ENCODE results near the gene AGK.

Gene AGK

GRCh38 chr7:141665208-141666035 is 114.2 kb downstream of the AGK start:
- TF ChIP-seq FOXP2 (optimal IDR thresholded peaks at IDR 0.05; ENCODE audit: control extremely low read depth, extremely low read length, insufficient read depth), result no peak
- TF ChIP-seq POLR2AphosphoS5 (IDR thresholded peaks at IDR 0.05; ENCODE audit: borderline replicate concordance, low read depth, low read length), result no peak
- TF ChIP-seq EZH2 (IDR thresholded peaks at IDR 0.05), result no peak
- no peaks in the 10 kb centered on the region for H3K9me3 ChIP-seq (ENCODE audit: low read depth, low read length)
- DNase-seq (ENCODE audit: low read depth, low spot score), result no peak
- H3K4me3 ChIP-seq, result no peak overlapping the region
- no peak overlapping the region for H3K27ac ChIP-seq
- H3K9ac ChIP-seq (ENCODE audit: insufficient read length), result no peak overlapping the region
- peaks cover 10% of the 10 kb centered on the region; the same call in 1 of the 2 replicates for H3K36me3 ChIP-seq (ENCODE audit: insufficient read depth, low read length)

- peaks cover 11% of the 10 kb centered on the region; the same call in 1 of the 2 replicates for H3K36me3 ChIP-seq (ENCODE audit: insufficient read depth, low read length)
- H3K9me3 ChIP-seq (ENCODE audit: low read depth, low read length), result no peaks in the 10 kb centered on the region
- no peak overlapping the region for H3K9ac ChIP-seq (ENCODE audit: insufficient read length)
- no peak overlapping the region for H3K27ac ChIP-seq
- TF ChIP-seq FOXP2 (optimal IDR thresholded peaks at IDR 0.05; ENCODE audit: control extremely low read depth, extremely low read length, insufficient read depth) (no peak), POLR2AphosphoS5 (IDR thresholded peaks at IDR 0.05; ENCODE audit: borderline replicate concordance, low read depth, low read length) (no peak), EZH2 (IDR thresholded peaks at IDR 0.05) (no peak)
- no peak for DNase-seq (ENCODE audit: low read depth, low spot score)
- no peak overlapping the region for H3K4me3 ChIP-seq
These were observed 114.9 kb downstream of the AGK start for GRCh38 chr7:141666071-141666470.

GRCh38 chr7:141668853-141669252 is 117.6 kb downstream of the AGK start:
- DNase-seq (ENCODE audit: low read depth, low spot score), result no peak
- TF ChIP-seq POLR2AphosphoS5 (IDR thresholded peaks at IDR 0.05; ENCODE audit: borderline replicate concordance, low read depth, low read length) (no peak), FOXP2 (optimal IDR thresholded peaks at IDR 0.05; ENCODE audit: control extremely low read depth, extremely low read length, insufficient read depth) (no peak), EZH2 (IDR thresholded peaks at IDR 0.05) (no peak)
- Histone ChIP-seq H3K27ac (no peak overlapping the region), H3K36me3 (ENCODE audit: insufficient read depth, low read length) (peaks cover 11% of the 10 kb centered on the region; the same call in 1 of the 2 replicates), H3K4me3 (no peak overlapping the region), H3K9ac (ENCODE audit: insufficient read length) (no peak overlapping the region), H3K9me3 (ENCODE audit: low read depth, low read length) (no peaks in the 10 kb centered on the region)

GRCh38 chr7:141671705-141672496 is 120.7 kb downstream of the AGK start:
- Histone ChIP-seq H3K9ac (ENCODE audit: insufficient read length) (no peak overlapping the region), H3K36me3 (ENCODE audit: insufficient read depth, low read length) (peaks cover 11% of the 10 kb centered on the region; the same call in 1 of the 2 replicates), H3K4me3 (no peak overlapping the region), H3K9me3 (ENCODE audit: low read depth, low read length) (no peaks in the 10 kb centered on the region), H3K27ac (no peak overlapping the region)
- DNase-seq (ENCODE audit: low read depth, low spot score), result no peak
- TF ChIP-seq POLR2AphosphoS5 (IDR thresholded peaks at IDR 0.05; ENCODE audit: borderline replicate concordance, low read depth, low read length) (no peak), EZH2 (IDR thresholded peaks at IDR 0.05) (no peak), FOXP2 (optimal IDR thresholded peaks at IDR 0.05; ENCODE audit: control extremely low read depth, extremely low read length, insufficient read depth) (no peak)

GRCh38 chr7:141673346-141673745 is 122.1 kb downstream of the AGK start:
- Histone ChIP-seq H3K27ac (no peak overlapping the region), H3K9me3 (ENCODE audit: low read depth, low read length) (no peaks in the 10 kb centered on the region)
- no peak for DNase-seq (ENCODE audit: low read depth, low spot score)

GRCh38 chr7:141674171-141674671 is 123.0 kb downstream of the AGK start:
- no peak for DNase-seq (ENCODE audit: low read depth, low spot score)
- H3K27ac ChIP-seq, result no peak overlapping the region
- no peaks in the 10 kb centered on the region for H3K9me3 ChIP-seq (ENCODE audit: low read depth, low read length)
- no peak overlapping the region for H3K4me3 ChIP-seq
- no peak overlapping the region for H3K9ac ChIP-seq (ENCODE audit: insufficient read length)
- peaks cover 11% of the 10 kb centered on the region; the same call in 1 of the 2 replicates for H3K36me3 ChIP-seq (ENCODE audit: insufficient read depth, low read length)
- no peak for TF ChIP-seq FOXP2 (optimal IDR thresholded peaks at IDR 0.05; ENCODE audit: control extremely low read depth, extremely low read length, insufficient read depth)
- no peak for TF ChIP-seq POLR2AphosphoS5 (IDR thresholded peaks at IDR 0.05; ENCODE audit: borderline replicate concordance, low read depth, low read length)
- no peak for TF ChIP-seq EZH2 (IDR thresholded peaks at IDR 0.05)

More at GRCh38 chr7:141673346-141673745, 122.1 kb downstream of the AGK start:
- Histone ChIP-seq H3K36me3 (ENCODE audit: insufficient read depth, low read length) (peaks cover 11% of the 10 kb centered on the region; the same call in 1 of the 2 replicates), H3K9ac (ENCODE audit: insufficient read length) (no peak overlapping the region), H3K4me3 (no peak overlapping the region)
- TF ChIP-seq EZH2 (IDR thresholded peaks at IDR 0.05), result no peak

- no peak for TF ChIP-seq POLR2AphosphoS5 (IDR thresholded peaks at IDR 0.05; ENCODE audit: borderline replicate concordance, low read depth, low read length)
- no peak for TF ChIP-seq EZH2 (IDR thresholded peaks at IDR 0.05)
- no peak for DNase-seq (ENCODE audit: low read depth, low spot score)
- Histone ChIP-seq H3K27ac (no peak overlapping the region), H3K36me3 (ENCODE audit: insufficient read depth, low read length) (peaks cover 11% of the 10 kb centered on the region; the same call in 1 of the 2 replicates), H3K9ac (ENCODE audit: insufficient read length) (no peak overlapping the region), H3K9me3 (ENCODE audit: low read depth, low read length) (no peaks in the 10 kb centered on the region), H3K4me3 (no peak overlapping the region)
These were observed 123.5 kb downstream of the AGK start for GRCh38 chr7:141674702-141675101.

Measured in SK-N-MC (cell line).